PFSK-1 (cell line): ENCODE data around the gene ASIC3.

Source experiments
- FOXP2 ChIP-seq: optimal IDR thresholded peaks from 2 replicates; pipeline ENCODE3; 2011; ENCODE audit warnings: borderline replicate concordance, control low read depth, inconsistent platforms; ENCODE audit not compliant: insufficient read depth; ENCODE audit errors: extremely low read length, extremely low read depth
- POLR2AphosphoS5 ChIP-seq: IDR thresholded peaks from 2 replicates; pipeline ENCODE4 v1.6.1; 2012; ENCODE audit warnings: low read depth, mild to moderate bottlenecking, control low read depth, low read length, moderate library complexity
- SIN3A ChIP-seq: IDR thresholded peaks from 2 replicates; pipeline ENCODE4 v1.6.1; 2012; ENCODE audit warnings: mild to moderate bottlenecking, low read length, moderate library complexity, borderline replicate concordance; ENCODE audit not compliant: insufficient read depth
- TAF1 ChIP-seq: IDR thresholded peaks from 2 replicates; pipeline ENCODE4 v1.6.1; 2012; ENCODE audit warnings: low read length, control low read depth, borderline replicate concordance; ENCODE audit not compliant: insufficient read depth
- TF ChIP-seq, protein P1 (sequence below), 2 experiments: IDR thresholded peaks; 2 replicates each; pipeline versions ENCODE4 v1.6.1 to v1.8.0; 2011 to 2012; ENCODE audit warnings: low read depth in 2 of 2, low read length in 2 of 2, control low read depth in 1 of 2, inconsistent platforms in 1 of 2, mild to moderate bottlenecking in 1 of 2, moderate library complexity in 1 of 2; ENCODE audit not compliant: insufficient read depth in 1 of 2

Gene ASIC3

DNA sequence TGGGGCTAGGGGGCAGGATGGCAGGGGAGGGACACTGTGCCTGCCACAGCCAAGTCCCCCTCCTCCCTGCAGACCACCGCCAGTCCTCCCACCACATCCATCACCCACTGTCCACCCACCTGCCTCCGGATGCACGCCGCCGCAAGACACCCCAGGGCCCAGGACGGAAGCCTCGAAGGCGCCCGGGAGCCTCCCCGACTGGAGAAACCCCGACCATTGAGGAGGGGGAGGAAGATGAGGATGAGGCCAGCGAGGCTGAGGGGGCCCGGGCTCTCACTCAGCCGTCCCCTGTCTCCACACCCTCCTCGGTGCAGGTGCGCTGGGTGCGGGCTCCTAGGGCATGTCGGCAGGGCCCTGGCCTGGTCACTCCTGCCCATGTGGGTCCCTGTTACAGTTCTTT, 16.1 kb downstream of the ASIC3 start:
- no peak for TF ChIP-seq POLR2AphosphoS5
- TF ChIP-seq, protein P1, sequence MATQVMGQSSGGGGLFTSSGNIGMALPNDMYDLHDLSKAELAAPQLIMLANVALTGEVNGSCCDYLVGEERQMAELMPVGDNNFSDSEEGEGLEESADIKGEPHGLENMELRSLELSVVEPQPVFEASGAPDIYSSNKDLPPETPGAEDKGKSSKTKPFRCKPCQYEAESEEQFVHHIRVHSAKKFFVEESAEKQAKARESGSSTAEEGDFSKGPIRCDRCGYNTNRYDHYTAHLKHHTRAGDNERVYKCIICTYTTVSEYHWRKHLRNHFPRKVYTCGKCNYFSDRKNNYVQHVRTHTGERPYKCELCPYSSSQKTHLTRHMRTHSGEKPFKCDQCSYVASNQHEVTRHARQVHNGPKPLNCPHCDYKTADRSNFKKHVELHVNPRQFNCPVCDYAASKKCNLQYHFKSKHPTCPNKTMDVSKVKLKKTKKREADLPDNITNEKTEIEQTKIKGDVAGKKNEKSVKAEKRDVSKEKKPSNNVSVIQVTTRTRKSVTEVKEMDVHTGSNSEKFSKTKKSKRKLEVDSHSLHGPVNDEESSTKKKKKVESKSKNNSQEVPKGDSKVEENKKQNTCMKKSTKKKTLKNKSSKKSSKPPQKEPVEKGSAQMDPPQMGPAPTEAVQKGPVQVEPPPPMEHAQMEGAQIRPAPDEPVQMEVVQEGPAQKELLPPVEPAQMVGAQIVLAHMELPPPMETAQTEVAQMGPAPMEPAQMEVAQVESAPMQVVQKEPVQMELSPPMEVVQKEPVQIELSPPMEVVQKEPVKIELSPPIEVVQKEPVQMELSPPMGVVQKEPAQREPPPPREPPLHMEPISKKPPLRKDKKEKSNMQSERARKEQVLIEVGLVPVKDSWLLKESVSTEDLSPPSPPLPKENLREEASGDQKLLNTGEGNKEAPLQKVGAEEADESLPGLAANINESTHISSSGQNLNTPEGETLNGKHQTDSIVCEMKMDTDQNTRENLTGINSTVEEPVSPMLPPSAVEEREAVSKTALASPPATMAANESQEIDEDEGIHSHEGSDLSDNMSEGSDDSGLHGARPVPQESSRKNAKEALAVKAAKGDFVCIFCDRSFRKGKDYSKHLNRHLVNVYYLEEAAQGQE (IDR thresholded peaks at IDR 0.05; ENCODE audit: insufficient read depth in 1 of 2, low read depth in 2 of 2, low read length in 2 of 2), result no peak
- TF ChIP-seq SIN3A, result no peak
- no peak for TF ChIP-seq FOXP2
- TF ChIP-seq TAF1, result no peak

DNA sequence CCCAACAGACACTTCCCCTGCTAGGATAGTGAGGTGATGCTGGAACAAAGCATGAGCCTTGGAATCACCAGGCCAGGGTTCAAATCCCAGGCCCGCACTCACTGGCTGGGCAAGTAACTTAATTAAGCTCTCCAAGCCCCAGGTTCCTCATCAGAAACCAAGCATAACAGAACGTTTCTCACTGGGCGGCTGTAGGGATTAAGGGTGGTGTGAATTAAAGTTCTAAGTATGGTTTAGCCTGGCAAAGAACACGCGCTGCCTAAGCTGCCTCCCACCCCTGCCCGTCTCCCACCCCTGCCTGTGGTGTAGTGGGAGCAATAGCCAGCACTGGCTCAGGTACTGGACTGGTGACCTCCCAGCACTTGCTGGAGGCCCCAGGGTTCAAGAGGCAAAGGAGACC, 16.7 kb downstream of the ASIC3 start:
- no peak for TF ChIP-seq FOXP2
- TF ChIP-seq, protein P1 (IDR thresholded peaks at IDR 0.05; ENCODE audit: insufficient read depth in 1 of 2, low read depth in 2 of 2, low read length in 2 of 2), result no peak
- no peak for TF ChIP-seq SIN3A
- no peak for TF ChIP-seq TAF1
- TF ChIP-seq POLR2AphosphoS5, result no peak

GRCh38 chr7:151065516-151065915, 17.2 kb downstream of the ASIC3 start:
- TF ChIP-seq SIN3A (no peak), POLR2AphosphoS5 (no peak), FOXP2 (no peak), TAF1 (no peak)
- TF ChIP-seq, protein P1 (IDR thresholded peaks at IDR 0.05; ENCODE audit: insufficient read depth in 1 of 2, low read depth in 2 of 2, low read length in 2 of 2), result no peak

DNA sequence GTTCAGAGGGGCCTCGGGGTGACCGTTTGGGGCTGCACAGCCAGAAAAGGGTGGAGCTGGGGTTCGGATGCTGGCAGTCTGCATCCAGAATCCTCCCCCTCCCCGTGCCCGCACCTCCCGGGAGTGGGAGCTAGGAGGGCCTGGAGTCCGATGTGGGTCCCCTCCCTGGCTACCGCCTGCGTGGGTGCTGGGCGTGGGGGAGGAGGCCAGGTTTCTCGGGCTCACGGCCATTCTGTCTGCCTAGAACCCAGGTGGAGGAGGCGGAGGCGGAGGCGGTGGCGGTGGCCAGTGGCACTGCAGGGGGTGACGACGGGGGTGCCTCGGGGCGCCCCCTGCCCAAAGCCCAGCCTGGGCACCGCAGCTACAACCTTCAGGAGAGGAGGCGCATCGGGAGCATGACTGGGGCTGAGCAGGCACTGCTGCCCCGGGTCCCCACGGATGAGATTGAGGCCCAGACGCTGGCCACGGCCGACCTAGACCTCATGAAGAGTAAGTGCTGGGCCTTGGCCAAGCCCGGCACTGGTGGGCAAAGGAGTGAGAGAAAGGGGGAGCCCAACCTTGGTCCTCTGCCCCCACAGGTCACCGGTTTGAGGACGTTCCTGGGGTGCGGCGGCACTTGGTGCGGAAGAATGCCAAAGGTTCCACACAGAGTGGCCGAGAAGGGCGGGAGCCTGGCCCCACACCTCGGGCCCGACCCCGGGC, 18.1 kb downstream of the ASIC3 start:
- TF ChIP-seq POLR2AphosphoS5 (no peak), TAF1 (no peak), FOXP2 (no peak), SIN3A (no peak)
- TF ChIP-seq, protein P1 (IDR thresholded peaks at IDR 0.05; ENCODE audit: insufficient read depth in 1 of 2, low read depth in 2 of 2, low read length in 2 of 2), result no peak
